A549 (cell line): Measurements from ENCODE around the gene HPN. TPM values are rescaled to one million over a fixed set of nuclear protein-coding genes. Genes with fewer than 3 reads are reported as not detected.
"Not testable (repeated sequence)": the region's sequence is repeated elsewhere in the genome, so short reads cannot be mapped to it uniquely, and the experiment has no call there.

Experiments
- ATAC-seq, 2 experiments: fragments of 200-7000 bp in 1 of 2; fragments of >200 bp in 1 of 2; cut with Nextera tagmentation in 1 of 2; cut with Tn5 transposase in 1 of 2; 3 replicates each; pipeline versions ENCODE4 v1.8.0 to v1.9.1; 2018 to 2020; ENCODE audit warnings: mild to moderate bottlenecking in 1 of 2, moderate library complexity in 1 of 2
- CTCF ChIA-PET: fragments of 300-600 bp; sonication (Branson Sonifier 250); formaldehyde crosslinking; extraction: SDS; loops from one replicate; lab custom pipeline; 2021; ENCODE audit warnings: antibody characterized with exemption, inconsistent platforms; lab: Yijun Ruan, JAX
- POLR2A ChIA-PET: fragments of 350-600 bp; formaldehyde crosslinking; extraction: SDS; loops from one replicate; lab custom pipeline; 2021; ENCODE audit warnings: antibody characterized with exemption, inconsistent platforms; lab: Yijun Ruan, JAX
- DNase-seq, 2 experiments: peaks; one replicate each; pipeline versions ENCODE4 v3.0.0 to v3.0.0-alpha.2; 2011 to 2016; ENCODE audit warnings: low read depth in 1 of 2, low spot score in 1 of 2
- FAIRE-seq: peaks from 2 replicates; lab custom pipeline; 2011; peaks lifted over from hg19 to GRCh38; lab: Jason Lieb, UNC
- H3K27ac ChIP-seq, 2 experiments: fragments of >200 bp; sonication (Bioruptor Twin); formaldehyde crosslinking; 3 replicates each; pipeline ENCODE4 v1.5.1; 2016 to 2017
- H3K4me1 ChIP-seq: fragments of >200 bp; sonication (Bioruptor Twin); formaldehyde crosslinking; 3 replicates; pipeline ENCODE4 v1.6.1; 2016
- H3K4me2 ChIP-seq: fragments of >200 bp; sonication (Bioruptor Twin); formaldehyde crosslinking; 3 replicates; pipeline ENCODE4 v1.6.1; 2016
- H3K4me3 ChIP-seq: fragments of >200 bp; sonication (Bioruptor Twin); formaldehyde crosslinking; 3 replicates; pipeline ENCODE4 v1.5.1; 2016
- H3K9me3 ChIP-seq: fragments of >200 bp; sonication (Bioruptor Twin); formaldehyde crosslinking; 3 replicates; pipeline ENCODE4 v1.6.1; 2016
- CBX8 ChIP-seq: fragments of 200-600 bp; sonication (generic); IDR thresholded peaks from 2 replicates; pipeline ENCODE4 v1.6.1; 2016
- CEBPB ChIP-seq, 2 experiments: fragments of >200 bp in 1 of 2; sonication (Bioruptor Twin) in 1 of 2; formaldehyde crosslinking in 1 of 2; IDR thresholded peaks; 2 replicates each; pipeline ENCODE4 v1.6.1; 2012 to 2016
- CHD2 ChIP-seq: fragments of 150-350 bp; IDR thresholded peaks from 2 replicates; pipeline ENCODE4 v1.6.1; 2014; ENCODE audit warnings: low read length; ENCODE audit not compliant: partially characterized antibody
- EHF ChIP-seq: fragments of 250-450 bp; sonication (Bioruptor Pico); IDR thresholded peaks from 2 replicates; pipeline ENCODE4 v1.5.0; 2020; ENCODE audit warnings: mild to moderate bottlenecking
- EHMT2 ChIP-seq: fragments of 200-600 bp; sonication (generic); IDR thresholded peaks from 2 replicates; pipeline ENCODE4 v1.6.1; 2016; ENCODE audit warnings: antibody characterized with exemption, low read depth, mild to moderate bottlenecking, moderate library complexity
- EP300 ChIP-seq, 2 experiments: fragments of >200 bp; sonication (Bioruptor Twin); formaldehyde crosslinking; IDR thresholded peaks; 2 replicates in 1 of 2; 3 replicates in 1 of 2; pipeline ENCODE4 v1.6.1; 2016 to 2017
- ESRRA ChIP-seq: fragments of 150-350 bp; IDR thresholded peaks from 2 replicates; pipeline ENCODE4 v1.6.1; 2014; ENCODE audit warnings: mild to moderate bottlenecking, low read length, borderline replicate concordance
- FOSB ChIP-seq: fragments of 250-450 bp; sonication (Bioruptor Pico); IDR thresholded peaks from 2 replicates; pipeline ENCODE4 v1.5.0; 2020; ENCODE audit warnings: mild to moderate bottlenecking, moderate library complexity
- GATA3 ChIP-seq: IDR thresholded peaks from 2 replicates; pipeline ENCODE4 v1.6.1; 2012; ENCODE audit warnings: borderline replicate concordance
- HDAC2 ChIP-seq: fragments of 200-600 bp; sonication (generic); IDR thresholded peaks from 2 replicates; pipeline ENCODE4 v1.6.1; 2016
- HOXA7 ChIP-seq: fragments of 250-450 bp; sonication (Bioruptor Pico); IDR thresholded peaks from 2 replicates; pipeline ENCODE4 v1.5.0; 2020; ENCODE audit warnings: mild to moderate bottlenecking, moderate library complexity
- HOXB5 ChIP-seq: fragments of 250-450 bp; sonication (Bioruptor Pico); IDR thresholded peaks from 2 replicates; pipeline ENCODE4 v1.5.0; 2020; ENCODE audit warnings: mild to moderate bottlenecking, moderate library complexity
- JUNB ChIP-seq: fragments of >200 bp; sonication (Bioruptor Twin); formaldehyde crosslinking; IDR thresholded peaks from 2 replicates; pipeline ENCODE4 v1.6.1; 2016
- KDM1A ChIP-seq: fragments of 200-600 bp; sonication (generic); IDR thresholded peaks from 2 replicates; pipeline ENCODE4 v1.6.1; 2016; ENCODE audit warnings: low read depth, mild to moderate bottlenecking
- KDM5A ChIP-seq: fragments of 200-600 bp; sonication (generic); IDR thresholded peaks from 2 replicates; pipeline ENCODE4 v1.6.1; 2016; ENCODE audit warnings: antibody characterized with exemption, mild to moderate bottlenecking
- MAFK ChIP-seq: fragments of 450-650 bp; IDR thresholded peaks from 2 replicates; pipeline ENCODE4 v1.6.1; 2014; ENCODE audit not compliant: partially characterized antibody
- MAZ ChIP-seq: fragments of 150-350 bp; IDR thresholded peaks from 2 replicates; pipeline ENCODE4 v1.6.1; 2014; ENCODE audit warnings: antibody characterized with exemption, low read depth, low read length, borderline replicate concordance
- MYC ChIP-seq: IDR thresholded peaks from 2 replicates; pipeline ENCODE4 v1.6.1; 2012; ENCODE audit warnings: mild to moderate bottlenecking, inconsistent platforms, low read length, improper control_type of control experiment, borderline replicate concordance
- NR3C1 ChIP-seq: fragments of >200 bp; sonication (Bioruptor Twin); formaldehyde crosslinking; IDR thresholded peaks from 3 replicates; pipeline ENCODE4 v1.6.1; 2017
- RAD21 ChIP-seq, 2 experiments: fragments of >200 bp in 1 of 2; sonication (Bioruptor Twin) in 1 of 2; formaldehyde crosslinking in 1 of 2; IDR thresholded peaks in 1 of 2; conservative IDR thresholded peaks in 1 of 2; 2 replicates in 1 of 2; 3 replicates in 1 of 2; pipeline ENCODE4 v1.6.1; 2012 to 2018; ENCODE audit warnings: inconsistent platforms in 1 of 2
- RFX5 ChIP-seq: fragments of 450-650 bp; IDR thresholded peaks from 2 replicates; pipeline ENCODE4 v1.7.1; 2014; ENCODE audit warnings: antibody characterized with exemption, mild to moderate bottlenecking, moderate library complexity
- RNF2 ChIP-seq: fragments of 200-600 bp; sonication (generic); IDR thresholded peaks from 2 replicates; pipeline ENCODE4 v1.6.1; 2016; ENCODE audit warnings: low read depth, mild to moderate bottlenecking, antibody characterized with exemption, moderate library complexity, borderline replicate concordance
- TFCP2L1 ChIP-seq: fragments of 250-450 bp; sonication (Bioruptor Pico); IDR thresholded peaks from 2 replicates; pipeline ENCODE4 v1.5.0; 2021; ENCODE audit warnings: mild to moderate bottlenecking
- ZNF302 ChIP-seq: fragments of 250-450 bp; sonication (Bioruptor Pico); IDR thresholded peaks from 2 replicates; pipeline ENCODE4 v1.9.0; 2021; ENCODE audit warnings: inconsistent platforms, mild to moderate bottlenecking, moderate library complexity
- WGBS: methylation state at CpG from one replicate; pipeline ENCODE4 v1.1.6; 2017; ENCODE audit errors: missing lambda C conversion rate; 5-methylcytosine and 5-hydroxymethylcytosine counted together
- polyA minus RNA-seq: library from RNA; depleted of rRNA, polyadenylated mRNA; stranded (reverse); fragments of >200 nt; gene quantifications from 2 replicates; pipeline ENCODE4 v1.2.3, GENCODE V29; 2011; rRNA and poly(A)+ RNA removed
- polyA plus RNA-seq, 4 experiments: library from polyadenylated mRNA; depleted of rRNA in 3 of 4; stranded (reverse); fragments of >200 nt; fragmentation: RNase III in 1 of 4; extraction: RNeasy Plus Mini Kit Qiagen cat#74134 plus additional on column Dnase treatment in 1 of 4; gene quantifications; 2 replicates in 3 of 4; 3 replicates in 1 of 4; pipeline ENCODE4 v1.2.3, GENCODE V29; 2011 to 2017
- TF ChIP-seq, protein P1 (sequence below): fragments of >200 bp; sonication (Bioruptor Twin); formaldehyde crosslinking; IDR thresholded peaks from 3 replicates; pipeline ENCODE4 v1.5.1; 2016
- TF ChIP-seq, protein P2 (sequence below): fragments of 150-350 bp; IDR thresholded peaks from 2 replicates; pipeline ENCODE4 v1.6.1; 2014; ENCODE audit warnings: low read depth, mild to moderate bottlenecking, low read length
- TF ChIP-seq, protein P3 (sequence below): IDR thresholded peaks from 2 replicates; pipeline ENCODE4 v1.6.1; 2012
- TF ChIP-seq, protein P4 (sequence below): fragments of 450-650 bp; IDR thresholded peaks from 2 replicates; pipeline ENCODE4 v1.6.1; 2014; ENCODE audit warnings: antibody characterized with exemption
- TF ChIP-seq, protein P5 (sequence below): IDR thresholded peaks from 2 replicates; pipeline ENCODE4 v1.6.1; 2012

The HPN gene
- 0.08 and 0.09 TPM in 2 replicates for polyA plus RNA-seq (2011; rRNA removed)
- polyA plus RNA-seq (2012; cell fraction: cytosol; rRNA removed): 0.04 TPM in 2 replicates
- 0.47 and 0.66 TPM in 2 replicates for polyA plus RNA-seq (2012; cell fraction: nucleus; rRNA removed)
- polyA plus RNA-seq (2017; fragmentation: RNase III; extraction: RNeasy Plus Mini Kit Qiagen cat#74134 plus additional on column Dnase treatment): 0.04 to 0.12 TPM (median 0.06 TPM) in 3 replicates
- not detected in 2 replicates for polyA minus RNA-seq

DNA sequence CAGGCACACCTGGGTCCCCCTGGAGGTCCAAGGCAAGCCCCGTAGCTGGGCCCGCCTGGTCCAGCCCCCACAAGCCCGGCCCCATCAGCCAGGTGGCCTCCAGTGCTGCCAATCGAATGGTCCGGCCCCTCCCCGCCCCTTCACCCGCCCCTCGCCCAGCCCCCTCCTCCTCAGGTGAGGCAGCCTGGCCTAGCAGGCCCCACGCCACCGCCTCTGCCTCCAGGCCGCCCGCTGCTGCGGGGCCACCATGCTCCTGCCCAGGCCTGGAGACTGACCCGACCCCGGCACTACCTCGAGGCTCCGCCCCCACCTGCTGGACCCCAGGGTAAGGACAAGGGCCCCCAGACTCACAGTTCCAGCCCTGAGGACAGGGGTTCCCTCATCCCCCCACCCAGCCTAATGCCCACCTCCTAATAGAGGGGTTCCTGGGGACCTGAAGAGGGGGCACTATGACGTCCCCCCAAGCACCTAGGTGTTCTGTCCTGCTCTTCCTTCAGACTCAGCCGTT is at the start of gene HPN:
Gene HPN (plus strand): TSS at position 174 of the 508 bp plus-strand sequence. CDS start 786 bp downstream, outside the sequence.
- Histone ChIP-seq H3K9me3 (no peaks in the 10 kb centered on the region), H3K4me2 (peak within 1 kb of the TSS; percentile 13; the same call in 1 of the 3 replicates), H3K4me1 (peaks cover 21% of the 10 kb centered on the region), H3K27ac (peak within 1 kb of the TSS in 1 of 2 experiments; percentile 9; a peak in 1 of 6 replicates), H3K4me3 (no peak within 1 kb of the TSS)
- ChIA-PET CTCF (interaction anchor here (4.7 to 15.9 kb wide), 2 partner anchors 18 to 50 kb away, joined by 63 to 374 read pairs; no protein-coding TSS in a partner anchor), POLR2A (no interaction called here)
- no peak for TF ChIP-seq EHF (CRISPR knock-in tag)
- no peak for TF ChIP-seq HOXA7 (CRISPR knock-in tag)
- TF ChIP-seq MAFK: no peak
- no peak for TF ChIP-seq KDM1A
- no peak for TF ChIP-seq RNF2
- TF ChIP-seq GATA3: no peak
- TF ChIP-seq EHMT2: no peak
- TF ChIP-seq CHD2: no peak
- no peak for TF ChIP-seq RAD21 (conservative IDR thresholded peaks at IDR 0.05 in 1 of 2, IDR thresholded peaks at IDR 0.05 in 1 of 2)
- no peak for TF ChIP-seq JUNB
- TF ChIP-seq ZNF302 (CRISPR knock-in tag): no peak
- TF ChIP-seq, protein P1, sequence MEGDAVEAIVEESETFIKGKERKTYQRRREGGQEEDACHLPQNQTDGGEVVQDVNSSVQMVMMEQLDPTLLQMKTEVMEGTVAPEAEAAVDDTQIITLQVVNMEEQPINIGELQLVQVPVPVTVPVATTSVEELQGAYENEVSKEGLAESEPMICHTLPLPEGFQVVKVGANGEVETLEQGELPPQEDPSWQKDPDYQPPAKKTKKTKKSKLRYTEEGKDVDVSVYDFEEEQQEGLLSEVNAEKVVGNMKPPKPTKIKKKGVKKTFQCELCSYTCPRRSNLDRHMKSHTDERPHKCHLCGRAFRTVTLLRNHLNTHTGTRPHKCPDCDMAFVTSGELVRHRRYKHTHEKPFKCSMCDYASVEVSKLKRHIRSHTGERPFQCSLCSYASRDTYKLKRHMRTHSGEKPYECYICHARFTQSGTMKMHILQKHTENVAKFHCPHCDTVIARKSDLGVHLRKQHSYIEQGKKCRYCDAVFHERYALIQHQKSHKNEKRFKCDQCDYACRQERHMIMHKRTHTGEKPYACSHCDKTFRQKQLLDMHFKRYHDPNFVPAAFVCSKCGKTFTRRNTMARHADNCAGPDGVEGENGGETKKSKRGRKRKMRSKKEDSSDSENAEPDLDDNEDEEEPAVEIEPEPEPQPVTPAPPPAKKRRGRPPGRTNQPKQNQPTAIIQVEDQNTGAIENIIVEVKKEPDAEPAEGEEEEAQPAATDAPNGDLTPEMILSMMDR: no peak
- no peak for TF ChIP-seq HDAC2
- no peak for TF ChIP-seq ESRRA
- TF ChIP-seq MYC: no peak
- no peak for TF ChIP-seq HOXB5
- TF ChIP-seq, protein P2, sequence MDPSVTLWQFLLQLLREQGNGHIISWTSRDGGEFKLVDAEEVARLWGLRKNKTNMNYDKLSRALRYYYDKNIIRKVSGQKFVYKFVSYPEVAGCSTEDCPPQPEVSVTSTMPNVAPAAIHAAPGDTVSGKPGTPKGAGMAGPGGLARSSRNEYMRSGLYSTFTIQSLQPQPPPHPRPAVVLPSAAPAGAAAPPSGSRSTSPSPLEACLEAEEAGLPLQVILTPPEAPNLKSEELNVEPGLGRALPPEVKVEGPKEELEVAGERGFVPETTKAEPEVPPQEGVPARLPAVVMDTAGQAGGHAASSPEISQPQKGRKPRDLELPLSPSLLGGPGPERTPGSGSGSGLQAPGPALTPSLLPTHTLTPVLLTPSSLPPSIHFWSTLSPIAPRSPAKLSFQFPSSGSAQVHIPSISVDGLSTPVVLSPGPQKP: no peak
- WGBS: 57% methylated on average over 13 of the region's 19 CpGs
- FAIRE-seq (no peak), DNase-seq (no peak), ATAC-seq (no peak)

DNA sequence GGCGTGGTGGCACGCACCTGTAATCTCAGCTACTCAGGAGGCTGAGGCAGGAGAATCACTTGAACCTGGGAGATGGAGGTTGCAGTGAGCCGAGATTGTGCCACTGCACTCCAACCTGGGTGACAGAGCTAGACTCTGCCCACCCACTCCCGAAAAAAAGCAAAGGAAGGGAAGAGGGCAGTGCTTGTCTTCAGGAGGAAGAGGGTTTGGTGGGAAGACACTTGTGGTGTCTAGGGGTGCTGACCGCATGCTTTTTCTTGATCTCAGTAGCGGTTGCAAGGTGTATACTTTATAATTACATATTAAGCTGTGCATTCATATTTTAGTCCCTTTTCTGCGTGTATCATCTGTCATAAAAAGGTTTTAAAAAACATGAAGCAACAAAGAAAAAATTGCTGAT is 48.9 kb upstream of the HPN start:
- H3K27ac ChIP-seq, ATAC-seq, POLR2A ChIA-PET, DNase-seq, H3K4me3 ChIP-seq, H3K9me3 ChIP-seq, H3K4me2 ChIP-seq: not testable (repeated sequence)
- CTCF ChIA-PET: interaction anchor here (0.7 to 61.4 kb wide), 3 partner anchors 3 to 52 kb away, joined by 3 to 1860 read pairs (median 1860); partner anchors contain the start of genes GRAMD1A, SCN1B and ZNF792
- 92% methylated on average over 7 of the region's 7 CpGs for WGBS
- H3K4me1 ChIP-seq: peaks cover 40% of the 10 kb centered on the region
- TF ChIP-seq MAFK: peak; percentile 33
- peak; percentile 54 for FAIRE-seq

DNA sequence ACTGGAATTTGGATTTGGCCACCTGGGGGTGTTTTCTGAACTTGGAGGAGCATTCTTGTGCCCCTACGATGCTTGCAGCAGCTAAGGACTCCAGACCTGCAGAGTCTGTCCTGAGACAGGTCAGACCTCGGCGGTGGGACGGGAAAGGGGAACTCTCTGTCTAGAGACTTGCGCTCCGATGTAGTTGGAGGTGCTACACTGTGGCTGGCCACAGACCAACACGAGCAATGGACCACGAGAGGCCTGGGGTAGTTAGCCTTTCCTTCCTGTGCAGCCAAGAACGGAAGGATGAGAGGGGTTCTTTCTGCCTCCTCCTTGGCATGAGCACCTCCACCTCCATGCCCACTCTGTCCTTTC is 47.3 kb upstream of the HPN start:
- Histone ChIP-seq H3K4me1 (peaks cover 57% of the 10 kb centered on the region), H3K4me3 (no peak overlapping the region), H3K27ac (peak overlapping the region; percentile 94 to 95), H3K4me2 (peak overlapping the region; percentile 77), H3K9me3 (no peaks in the 10 kb centered on the region)
- WGBS: 89% methylated on average over 9 of the region's 9 CpGs
- ChIA-PET CTCF (interaction anchor here (0.6 to 61.4 kb wide), 5 partner anchors 5 to 152 kb away, joined by 3 to 1860 read pairs (median 19); partner anchors contain the start of genes GRAMD1A, SCN1B and ZNF792), POLR2A (interaction anchor here (2.8 kb wide), 1 partner anchor 12 kb away, joined by 33 read pairs; no protein-coding TSS in a partner anchor)
- DNase-seq (no peak), FAIRE-seq (peak; percentile 78), ATAC-seq (peak; percentile 1 to 4; a peak in 3 of 6 replicates)
- TF ChIP-seq CHD2: no peak
- no peak for TF ChIP-seq HOXB5
- TF ChIP-seq KDM5A: no peak
- TF ChIP-seq CBX8: no peak
- TF ChIP-seq EP300 (IDR thresholded peaks at IDR 0.05): no peak
- TF ChIP-seq, protein P3, sequence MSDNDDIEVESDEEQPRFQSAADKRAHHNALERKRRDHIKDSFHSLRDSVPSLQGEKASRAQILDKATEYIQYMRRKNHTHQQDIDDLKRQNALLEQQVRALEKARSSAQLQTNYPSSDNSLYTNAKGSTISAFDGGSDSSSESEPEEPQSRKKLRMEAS: no peak
- no peak for TF ChIP-seq CEBPB (IDR thresholded peaks at IDR 0.05)
- TF ChIP-seq TFCP2L1 (CRISPR knock-in tag): no peak
- TF ChIP-seq, protein P4, sequence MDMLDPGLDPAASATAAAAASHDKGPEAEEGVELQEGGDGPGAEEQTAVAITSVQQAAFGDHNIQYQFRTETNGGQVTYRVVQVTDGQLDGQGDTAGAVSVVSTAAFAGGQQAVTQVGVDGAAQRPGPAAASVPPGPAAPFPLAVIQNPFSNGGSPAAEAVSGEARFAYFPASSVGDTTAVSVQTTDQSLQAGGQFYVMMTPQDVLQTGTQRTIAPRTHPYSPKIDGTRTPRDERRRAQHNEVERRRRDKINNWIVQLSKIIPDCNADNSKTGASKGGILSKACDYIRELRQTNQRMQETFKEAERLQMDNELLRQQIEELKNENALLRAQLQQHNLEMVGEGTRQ: no peak
- TF ChIP-seq, protein P5, sequence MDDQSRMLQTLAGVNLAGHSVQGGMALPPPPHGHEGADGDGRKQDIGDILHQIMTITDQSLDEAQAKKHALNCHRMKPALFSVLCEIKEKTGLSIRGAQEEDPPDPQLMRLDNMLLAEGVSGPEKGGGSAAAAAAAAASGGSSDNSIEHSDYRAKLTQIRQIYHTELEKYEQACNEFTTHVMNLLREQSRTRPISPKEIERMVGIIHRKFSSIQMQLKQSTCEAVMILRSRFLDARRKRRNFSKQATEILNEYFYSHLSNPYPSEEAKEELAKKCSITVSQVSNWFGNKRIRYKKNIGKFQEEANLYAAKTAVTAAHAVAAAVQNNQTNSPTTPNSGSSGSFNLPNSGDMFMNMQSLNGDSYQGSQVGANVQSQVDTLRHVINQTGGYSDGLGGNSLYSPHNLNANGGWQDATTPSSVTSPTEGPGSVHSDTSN: no peak
- no peak for TF ChIP-seq NR3C1
- no peak for TF ChIP-seq FOSB (CRISPR knock-in tag)
- TF ChIP-seq RFX5: no peak
- TF ChIP-seq MAZ: no peak
- TF ChIP-seq MYC: no peak
- TF ChIP-seq ESRRA: no peak
